GM12801 (cell line): ENCODE data around the gene BPTF.

Experiments used
- CTCF ChIP-seq: IDR thresholded peaks from one replicate; pipeline ENCODE4 v1.5.1; 2011; ENCODE audit warnings: control low read depth; ENCODE audit not compliant: insufficient read length; ENCODE audit errors: extremely low read depth

BPTF gene

GRCh38 chr17:67831268-67831667 is 6.0 kb downstream of the BPTF start:
- no peak for TF ChIP-seq CTCF

GRCh38 chr17:67833134-67833533 is 7.8 kb downstream of the BPTF start:
- no peak for TF ChIP-seq CTCF

- TF ChIP-seq CTCF = no peak
Measured at GRCh38 chr17:67833946-67834631, 8.8 kb downstream of the BPTF start.

GRCh38 chr17:67834634-67835033 is 9.3 kb downstream of the BPTF start:
- TF ChIP-seq CTCF = no peak

- no peak for TF ChIP-seq CTCF
Measured at GRCh38 chr17:67836205-67836987, 11.1 kb downstream of the BPTF start.

- TF ChIP-seq CTCF = no peak
Measured at GRCh38 chr17:67837965-67838364, 12.7 kb downstream of the BPTF start.

- no peak for TF ChIP-seq CTCF
Measured at GRCh38 chr17:67838538-67838937, 13.2 kb downstream of the BPTF start.
